ENCODE measurements around the gene PTPRS. TPM values are rescaled to one million over a fixed set of nuclear protein-coding genes. Genes with fewer than 3 reads are reported as not detected.

PTPRS gene
- total and polyA plus RNA-seq, 9 of the 15 experiments (the other 6 are each of a cell fraction or from before 2014, with no cell fraction given) = 1.1 to 49.4 (median 14.1) TPM

DNA sequence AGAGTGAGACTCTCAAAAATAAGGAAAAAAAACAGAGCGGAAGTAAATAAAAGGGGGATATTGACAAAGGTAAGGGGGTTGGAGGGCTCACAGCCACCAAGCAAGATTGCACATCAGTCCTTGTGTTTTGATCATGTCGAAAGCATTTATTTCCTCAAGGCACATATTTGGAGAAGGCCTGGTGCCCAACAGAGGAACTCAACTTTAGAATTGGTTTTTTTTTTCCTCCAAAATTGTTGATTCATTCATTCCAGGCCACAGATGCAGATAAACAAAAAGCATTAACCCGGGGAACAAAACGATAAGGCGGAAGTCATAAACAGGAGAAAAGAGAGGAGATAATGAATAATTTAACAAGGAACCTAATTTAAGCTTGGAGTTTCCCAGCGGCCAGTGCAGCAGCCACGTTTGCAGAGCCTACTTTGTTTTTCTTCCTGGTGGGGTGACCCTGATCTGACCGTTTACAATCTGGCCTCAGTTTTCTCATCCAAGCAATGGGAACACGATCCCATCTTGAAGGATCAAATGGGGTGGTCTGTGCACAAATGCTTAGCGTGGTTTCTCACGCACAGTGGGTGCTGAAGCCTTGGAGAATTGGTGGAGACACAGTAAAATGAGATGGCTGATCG, 2.1 kb upstream of the PTPRS start (continued):
- TF ChIP-seq BRCA1 (IDR thresholded peaks at IDR 0.05) = no peak
- TF ChIP-seq BRCA1 (CRISPR knock-in tag; IDR thresholded peaks at IDR 0.05) = no peak
- TF ChIP-seq FIP1L1 (IDR thresholded peaks at IDR 0.05; ENCODE audit: low read depth, low read length, poor library complexity, severe bottlenecking) = no peak
- 0 out of 2 replicates have a peak, but pooled peaks have one; percentile 16 for TF ChIP-seq ZNF384 (IDR thresholded peaks at IDR 0.05; ENCODE audit: low read depth, low read length)
- no peak for TF ChIP-seq TCFL5 (CRISPR knock-in tag; conservative IDR thresholded peaks at IDR 0.05)
- peak; percentile 76 for TF ChIP-seq ZNF134 (CRISPR knock-in tag; conservative IDR thresholded peaks at IDR 0.05)
- TF ChIP-seq, protein P1, sequence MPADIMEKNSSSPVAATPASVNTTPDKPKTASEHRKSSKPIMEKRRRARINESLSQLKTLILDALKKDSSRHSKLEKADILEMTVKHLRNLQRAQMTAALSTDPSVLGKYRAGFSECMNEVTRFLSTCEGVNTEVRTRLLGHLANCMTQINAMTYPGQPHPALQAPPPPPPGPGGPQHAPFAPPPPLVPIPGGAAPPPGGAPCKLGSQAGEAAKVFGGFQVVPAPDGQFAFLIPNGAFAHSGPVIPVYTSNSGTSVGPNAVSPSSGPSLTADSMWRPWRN (IDR thresholded peaks at IDR 0.05; ENCODE audit: low read depth) = no peak
- no peak for TF ChIP-seq ZC3H11A (IDR thresholded peaks at IDR 0.05; ENCODE audit: low read depth, low read length)
- TF ChIP-seq ZNF12 (CRISPR knock-in tag; IDR thresholded peaks at IDR 0.05) = no peak
- TF ChIP-seq MYC (IDR thresholded peaks at IDR 0.05; ENCODE audit: low read depth, low read length) = no peak
- TF ChIP-seq MYC (CRISPR knock-in tag; IDR thresholded peaks at IDR 0.05; ENCODE audit: borderline replicate concordance, low read depth) = no peak
- no peak for TF ChIP-seq TBL1XR1 (IDR thresholded peaks at IDR 0.05; ENCODE audit: low read length in 2 of 2)
- no peak for TF ChIP-seq KAT2B (IDR thresholded peaks at IDR 0.05; ENCODE audit: low read depth, low read length)
- TF ChIP-seq RBM25 (IDR thresholded peaks at IDR 0.05; ENCODE audit: low read depth, low read length, severe bottlenecking) = peak; percentile 98
- TF ChIP-seq SMARCA5 (IDR thresholded peaks at IDR 0.05) = peak; percentile 82
- TF ChIP-seq RBM15 (IDR thresholded peaks at IDR 0.05; ENCODE audit: insufficient read depth, low read length) = no peak
- TF ChIP-seq RBM34 (IDR thresholded peaks at IDR 0.05; ENCODE audit: borderline replicate concordance, insufficient read depth, low read length) = no peak
- no peak for TF ChIP-seq ZNF140 (CRISPR knock-in tag; IDR thresholded peaks at IDR 0.05)
- TF ChIP-seq KDM5B (IDR thresholded peaks at IDR 0.05; ENCODE audit: insufficient replicate concordance, low read depth, low read length) = no peak
- peak; percentile 63; the same call in 1 of the 2 replicates for TF ChIP-seq NR2C1 (IDR thresholded peaks at IDR 0.05)
- TF ChIP-seq NR2C1 (tag; IDR thresholded peaks at IDR 0.05) = peak; percentile 72; the same call in 1 of the 2 replicates
- peak; percentile 48; the same call in 1 of the 2 replicates for TF ChIP-seq GABPB1 (CRISPR knock-in tag; IDR thresholded peaks at IDR 0.05)

Data from K562 (cell line).